Suppressor macrophage (primary cell): ENCODE data around the gene SST.
A peak's percentile ranks its signal among the peaks of the same experiment; 100 is the strongest.
"Not testable (repeated sequence)": the region's sequence is repeated elsewhere in the genome, so short reads cannot be mapped to it uniquely, and the experiment has no call there.

Experiments used
- DNase-seq, 4 experiments: peaks; one replicate each; pipeline ENCODE4 v3.0.0-alpha.2; 2020 to 2022

SST gene

DNA sequence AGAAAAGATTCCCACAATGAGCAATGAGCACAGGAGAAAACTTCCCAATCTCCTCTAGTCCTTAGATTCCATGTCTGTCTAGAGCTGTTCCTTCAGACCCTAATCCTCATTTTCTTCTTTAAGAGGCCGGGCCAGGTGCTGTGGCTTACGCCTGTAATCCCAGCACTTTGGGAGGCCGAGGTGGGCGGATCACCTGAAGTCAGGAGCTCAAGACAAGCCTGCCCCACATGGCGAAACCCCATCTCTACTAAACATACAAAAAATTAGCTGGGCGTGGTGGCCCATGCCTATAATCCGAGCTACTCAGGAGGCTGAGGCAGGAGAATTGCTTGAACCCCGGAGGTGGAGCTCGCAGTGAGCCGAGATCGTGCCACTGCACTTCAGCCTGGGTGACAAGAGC, 11.6 kb upstream of the SST start:
- not testable (repeated sequence) for DNase-seq

- DNase-seq = peak; percentile 77 to 86 (median 80)
Observed at GRCh38 chr3:187679638-187680396, 9.6 kb upstream of the SST start.

DNA sequence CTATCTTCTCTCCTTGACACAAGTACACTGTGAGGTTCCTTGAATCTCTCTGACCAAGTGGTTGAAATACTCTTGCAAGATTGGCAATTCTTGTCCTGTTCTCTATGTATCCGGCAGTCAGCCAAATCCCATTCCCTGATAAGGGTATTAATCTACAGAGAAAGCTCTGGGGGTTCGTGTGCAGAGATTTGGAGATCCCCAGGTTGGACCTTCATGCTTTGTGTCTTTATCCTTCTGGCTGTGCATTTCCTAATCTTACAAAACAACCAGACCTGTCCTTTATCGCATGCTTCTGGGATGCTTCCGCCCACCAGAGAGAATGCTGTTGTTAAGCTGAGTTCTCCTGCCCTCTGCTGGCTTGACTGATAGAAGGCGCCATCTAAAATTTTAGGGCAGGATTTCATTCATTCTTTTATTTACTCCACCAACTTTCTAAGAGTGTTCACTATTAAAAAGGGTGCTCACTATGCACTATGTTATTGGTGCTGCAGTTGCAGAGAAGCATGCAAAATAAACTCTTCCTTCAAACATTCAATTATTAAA, 8.6 kb upstream of the SST start:
- DNase-seq = peak; percentile 65 to 77 (median 68)

DNA sequence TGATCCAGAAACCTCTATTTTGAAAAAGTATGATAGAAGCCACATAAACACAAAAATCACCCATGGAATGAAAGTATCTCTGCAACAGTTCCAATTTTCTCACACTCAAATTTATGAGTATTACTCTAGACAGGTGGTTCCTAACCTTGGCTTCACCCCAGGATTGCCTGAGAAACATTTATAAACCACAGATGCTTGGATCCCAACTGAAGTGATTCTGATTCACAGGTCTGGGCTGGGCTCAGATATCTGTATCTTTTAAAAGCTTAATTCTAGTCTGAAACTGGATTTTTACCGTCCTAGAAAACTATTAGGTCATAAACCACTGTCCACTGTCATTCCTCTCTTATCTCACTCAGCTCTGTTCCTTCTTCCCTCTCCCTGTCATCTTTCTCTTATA, 7.4 kb upstream of the SST start:
- no peak for DNase-seq

DNA sequence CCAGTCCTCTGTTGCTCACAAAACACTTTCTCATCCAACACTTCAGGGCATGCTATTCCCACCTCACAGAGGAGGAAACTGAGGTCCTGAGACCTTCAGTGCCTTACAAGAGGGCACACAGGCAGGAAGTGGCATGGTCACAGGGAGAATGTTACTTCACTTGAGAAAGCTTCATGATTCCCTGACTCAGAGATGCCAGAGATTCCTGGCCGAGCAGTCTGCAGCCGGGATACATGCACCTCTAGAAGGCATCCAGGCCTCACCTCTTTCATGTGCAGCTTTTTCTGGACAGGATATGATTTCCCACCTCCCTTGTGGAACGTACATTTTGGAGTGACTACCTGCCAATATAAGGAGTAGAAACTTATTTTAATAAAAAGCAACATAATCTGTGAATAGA, 2.8 kb upstream of the SST start:
- no peak for DNase-seq

- DNase-seq = no peak
Observed at GRCh38 chr3:187667526-187667925, 2.7 kb downstream of the SST start.

DNA sequence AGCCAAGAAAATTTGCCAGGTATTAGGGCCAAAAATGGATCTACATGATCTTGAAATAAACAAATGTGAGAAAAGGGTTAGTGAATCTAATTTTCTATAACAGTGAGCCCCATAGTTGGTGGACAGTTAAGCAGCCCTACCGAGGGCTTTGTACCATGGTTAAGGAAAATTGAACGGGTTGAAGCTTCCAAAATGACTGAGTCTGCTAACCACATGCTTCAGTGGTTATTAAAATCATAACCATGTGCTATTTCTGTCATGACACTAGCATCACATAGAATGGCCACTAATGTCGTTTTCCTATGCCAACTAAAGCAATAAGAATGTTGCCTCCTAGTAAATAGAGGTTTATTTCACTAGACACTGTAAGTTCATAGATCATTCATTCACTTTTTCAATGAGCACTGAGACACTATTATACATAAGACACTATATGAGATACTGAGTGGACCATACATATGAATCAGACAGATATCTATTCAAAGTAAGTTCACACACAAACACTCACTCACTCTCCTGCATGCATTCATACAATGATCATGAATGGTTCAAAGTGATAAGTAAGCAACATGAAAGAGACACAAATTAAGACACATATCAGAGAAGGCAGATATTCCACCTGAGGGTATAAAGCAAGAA, 4.3 kb downstream of the SST start:
- DNase-seq = no peak

- DNase-seq = no peak
Observed at GRCh38 chr3:187665010-187665409, 5.2 kb downstream of the SST start.

DNA sequence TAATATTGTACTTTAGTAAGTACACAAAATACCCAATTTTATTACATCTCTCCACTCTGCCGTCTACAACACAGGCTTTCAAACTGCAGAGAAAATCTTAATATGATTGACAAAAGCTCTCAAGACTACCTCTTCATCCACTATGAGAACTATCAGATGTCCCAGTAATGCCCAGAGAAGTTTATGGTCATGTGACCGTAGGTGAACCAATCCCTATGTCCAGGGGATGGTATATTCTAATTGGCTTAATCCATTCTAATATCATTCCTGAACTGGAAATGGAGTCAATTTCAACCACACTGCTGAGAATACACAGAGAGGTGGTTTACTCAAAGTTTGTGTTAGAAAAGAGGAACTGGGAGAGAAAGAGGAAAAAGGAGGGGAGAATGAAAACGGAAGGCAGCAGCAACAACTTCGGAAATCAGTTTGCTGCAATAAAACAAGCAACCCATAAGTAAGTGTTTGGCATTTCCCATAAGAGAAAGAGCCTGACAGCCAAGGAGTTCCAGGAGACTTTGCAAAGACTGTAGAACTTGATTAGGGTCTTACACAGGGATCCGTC, 7.3 kb downstream of the SST start:
- DNase-seq = peak in 3 of 4 experiments; percentile 15 to 52 (median 33)

DNA sequence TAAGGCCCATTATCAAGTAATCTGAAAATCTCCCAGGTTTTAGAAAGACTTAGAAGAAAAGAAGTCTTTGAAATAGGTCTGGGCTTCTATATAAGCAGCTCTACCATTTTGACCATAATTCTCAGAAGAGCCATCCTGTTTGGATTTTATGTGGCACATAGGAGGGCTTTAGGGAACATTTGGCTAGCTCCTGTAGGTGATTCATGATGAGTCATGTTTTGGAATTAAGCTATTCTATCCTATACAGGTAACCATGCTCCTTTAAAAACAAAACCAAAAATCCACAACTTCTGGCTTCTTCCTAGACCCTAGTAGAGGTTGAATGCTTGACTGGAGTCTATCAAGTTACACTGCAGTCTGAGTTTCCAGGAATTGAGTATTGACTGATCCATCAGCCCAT, 8.9 kb downstream of the SST start:
- DNase-seq = no peak

GRCh38 chr3:187651282-187651681, 18.9 kb downstream of the SST start:
- no peak for DNase-seq

- no peak for DNase-seq
Observed at GRCh38 chr3:187648177-187648576, 22.0 kb downstream of the SST start.

- DNase-seq = no peak
Observed at GRCh38 chr3:187646906-187647660, 23.1 kb downstream of the SST start.

GRCh38 chr3:187645379-187645778, 24.8 kb downstream of the SST start:
- not testable (repeated sequence) for DNase-seq

- DNase-seq = no peak
Observed at GRCh38 chr3:187642861-187643260, 27.3 kb downstream of the SST start.

- DNase-seq = no peak
Observed at GRCh38 chr3:187641320-187642016, 28.7 kb downstream of the SST start.

- no peak for DNase-seq
Observed at GRCh38 chr3:187640569-187641059, 29.6 kb downstream of the SST start.

GRCh38 chr3:187639927-187640568, 30.1 kb downstream of the SST start:
- no peak for DNase-seq

DNA sequence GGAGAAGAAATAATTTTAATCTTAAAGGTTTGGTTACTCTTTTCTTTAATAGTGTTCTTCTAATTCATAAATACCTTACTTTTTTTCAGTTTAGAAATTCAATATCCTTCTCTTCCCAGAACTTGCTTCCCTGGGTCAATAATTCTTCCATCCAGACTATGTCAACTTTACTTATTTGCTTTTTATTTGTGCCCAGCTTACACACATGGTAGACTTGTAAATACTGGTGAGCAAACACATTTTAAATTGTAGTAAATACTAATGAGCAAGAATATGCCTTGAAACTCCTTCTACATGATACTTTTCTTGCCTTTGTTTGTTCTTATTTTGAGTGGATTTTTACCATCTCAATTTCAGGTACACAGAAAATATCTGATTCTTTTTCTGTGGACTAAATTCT, 33.7 kb downstream of the SST start:
- no peak for DNase-seq

GRCh38 chr3:187630404-187630803, 39.8 kb downstream of the SST start:
- DNase-seq = no peak

DNA sequence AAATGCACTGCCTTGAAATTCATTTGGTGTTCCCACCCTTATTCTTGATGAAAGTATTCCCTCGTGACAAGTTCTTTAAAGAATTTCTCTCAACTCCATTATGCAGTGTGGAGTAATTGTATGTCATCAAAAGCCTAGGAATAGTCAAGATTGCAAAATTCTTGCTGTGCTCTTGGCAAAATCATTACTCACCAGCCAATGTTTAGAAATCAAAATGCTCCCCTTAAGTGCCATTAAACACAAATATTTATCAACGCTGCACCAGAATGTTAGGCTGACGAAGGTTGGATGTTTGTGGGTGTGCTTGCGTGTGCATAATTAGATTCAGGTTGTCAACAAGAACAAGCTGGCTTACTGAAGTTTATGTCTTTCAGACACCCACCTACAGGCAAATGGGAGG, 40.5 kb downstream of the SST start:
- no peak for DNase-seq

DNA sequence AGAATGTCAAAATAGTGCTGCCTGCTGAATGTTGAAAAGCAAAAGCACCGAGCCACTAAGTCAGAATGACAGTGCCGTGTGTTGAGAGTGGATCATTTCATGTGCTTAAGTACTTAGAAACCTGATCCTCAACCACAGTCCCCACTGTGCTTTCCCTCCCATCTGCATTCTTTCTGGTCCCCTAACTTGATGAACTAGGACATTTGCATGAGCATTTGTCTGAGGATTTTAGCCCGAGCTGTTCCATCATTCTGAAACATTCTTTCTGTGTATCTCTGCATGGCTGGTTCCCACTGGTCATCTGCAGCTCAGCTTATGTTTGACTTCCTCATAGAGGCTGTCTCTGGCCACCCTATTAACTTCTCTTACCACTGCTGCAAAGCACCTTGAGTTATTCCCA, 42.0 kb downstream of the SST start:
- peak in 1 of 4 experiments; percentile 2 for DNase-seq
